OCI-LY3 (cell line): ENCODE measurements around the gene RAB34.

Experiments
- H2AFZ ChIP-seq: fragments of 200-600, 300-600 bp; shearing (Covaris generic); 2 replicates; pipeline ENCODE4 v1.6.0; 2014; ENCODE audit warnings: antibody characterized with exemption, low read depth, low read length
- H3K27ac ChIP-seq: fragments of 200-600, 300-600 bp; sonication (generic); 2 replicates; pipeline ENCODE4 v1.5.1; 2014; ENCODE audit warnings: mild to moderate bottlenecking, low read length, moderate library complexity, mixed read lengths
- H3K27me3 ChIP-seq: fragments of 200-600, 300-600 bp; sonication (generic); 2 replicates; pipeline ENCODE4 v1.6.1; 2014; ENCODE audit warnings: low read depth, low read length, mixed read lengths
- H3K36me3 ChIP-seq: fragments of 200-600, 300-600 bp; sonication (generic); replicated peaks from 2 replicates; pipeline ENCODE3; 2014; ENCODE audit warnings: low read depth, low read length, mixed read lengths
- H3K4me1 ChIP-seq: fragments of 300-600, 200-600 bp; sonication (generic); 2 replicates; pipeline ENCODE4 v1.6.1; 2014; ENCODE audit warnings: low read length, mixed read lengths
- H3K4me2 ChIP-seq: fragments of 200-600, 300-600 bp; sonication (generic); 2 replicates; pipeline ENCODE4 v1.6.1; 2014; ENCODE audit warnings: low read length, mixed read lengths
- H3K4me3 ChIP-seq: fragments of 300-600, 200-600 bp; sonication (generic); 2 replicates; pipeline ENCODE4 v1.5.1; 2014; ENCODE audit warnings: antibody characterized with exemption, mild to moderate bottlenecking, low read length, moderate library complexity
- H3K79me2 ChIP-seq: fragments of 300-600, 200-600 bp; shearing (Covaris generic); 2 replicates; pipeline ENCODE4 v1.6.1; 2014; ENCODE audit warnings: mild to moderate bottlenecking, low read length, mixed read lengths
- H3K9ac ChIP-seq: fragments of 300-600, 200-600 bp; shearing (Covaris generic); 2 replicates; pipeline ENCODE4 v1.6.0; 2014; ENCODE audit warnings: mild to moderate bottlenecking, low read length, moderate library complexity
- H3K9me3 ChIP-seq: fragments of 200-600, 300-600 bp; shearing (Covaris generic); 2 replicates; pipeline ENCODE4 v1.6.1; 2014; ENCODE audit warnings: low read length, mixed read lengths; ENCODE audit not compliant: insufficient read depth
- H4K20me1 ChIP-seq: fragments of 200-600, 300-600 bp; sonication (generic); 2 replicates; pipeline ENCODE4 v1.6.1; 2016; ENCODE audit warnings: low read length, mixed read lengths; ENCODE audit not compliant: insufficient read depth
- CTCF ChIP-seq: fragments of 200-600, 300-600 bp; sonication (generic); IDR thresholded peaks from 2 replicates; pipeline ENCODE4 v1.5.1; 2014; ENCODE audit warnings: antibody characterized with exemption, low read length, low read depth
- EZH2phosphoT487 ChIP-seq: fragments of 200-600 bp; shearing (Covaris generic); IDR thresholded peaks from 2 replicates; pipeline ENCODE4 v1.6.1; 2018; ENCODE audit warnings: antibody characterized with exemption, mixed run types, low read depth

The RAB34 gene

DNA sequence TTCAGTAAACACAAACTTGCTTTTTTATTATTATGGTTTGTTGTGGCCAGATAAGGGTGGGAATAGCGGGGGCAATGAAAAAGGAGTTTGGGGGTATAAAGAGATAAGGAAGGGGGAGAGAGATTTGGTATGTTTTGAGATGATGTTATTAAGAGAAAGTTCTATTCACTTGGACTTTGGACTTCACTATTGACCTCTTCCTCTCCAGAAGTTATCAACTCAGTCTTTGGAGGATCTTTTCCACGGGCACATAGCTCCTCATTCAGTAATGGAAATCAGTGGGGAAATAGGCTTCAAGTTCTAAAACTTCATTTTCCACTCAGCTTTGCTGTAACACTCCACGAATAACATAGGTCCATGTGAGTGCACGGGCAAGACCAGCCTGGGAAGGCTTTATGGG, 29.2 kb downstream of the RAB34 start:
- Histone ChIP-seq H3K79me2 (no peaks in the 10 kb centered on the region), H3K9me3 (no peaks in the 10 kb centered on the region), H3K4me1 (no peaks in the 10 kb centered on the region), H4K20me1 (no peaks in the 10 kb centered on the region), H3K4me3 (no peak overlapping the region), H3K27me3 (no peaks in the 10 kb centered on the region), H3K4me2 (no peak overlapping the region), H3K9ac (no peak overlapping the region), H3K27ac (no peak overlapping the region), H2AFZ (no peak overlapping the region), H3K36me3 (peaks cover 63% of the 10 kb centered on the region)
- no peak for TF ChIP-seq EZH2phosphoT487
- TF ChIP-seq CTCF, result no peak

DNA sequence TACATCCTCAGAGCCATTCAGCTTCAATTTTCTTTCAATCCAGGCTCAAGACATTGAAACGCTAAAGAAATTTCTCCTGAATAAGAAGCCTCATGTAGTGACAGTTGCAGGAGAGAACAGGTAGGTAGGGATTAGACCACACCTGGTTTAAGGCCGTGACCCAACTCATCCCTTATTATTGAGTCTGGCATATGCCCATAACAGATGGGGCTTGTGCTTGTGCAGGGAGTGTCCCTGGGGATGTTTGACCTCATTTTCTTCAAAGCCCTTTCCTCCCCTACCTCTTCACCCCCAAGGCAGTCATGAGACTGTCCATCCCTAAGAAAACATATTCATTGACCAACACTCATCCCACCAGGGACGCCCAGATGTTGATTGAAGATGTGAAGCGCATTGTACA, 31.4 kb downstream of the RAB34 start:
- Histone ChIP-seq H3K4me1 (no peaks in the 10 kb centered on the region), H4K20me1 (no peaks in the 10 kb centered on the region), H3K9me3 (no peaks in the 10 kb centered on the region), H2AFZ (no peak overlapping the region), H3K27me3 (no peaks in the 10 kb centered on the region), H3K4me3 (no peak overlapping the region), H3K4me2 (no peak overlapping the region), H3K27ac (no peak overlapping the region), H3K9ac (no peak overlapping the region), H3K79me2 (no peaks in the 10 kb centered on the region), H3K36me3 (peaks cover 81% of the 10 kb centered on the region)
- no peak for TF ChIP-seq EZH2phosphoT487
- TF ChIP-seq CTCF, result no peak

DNA sequence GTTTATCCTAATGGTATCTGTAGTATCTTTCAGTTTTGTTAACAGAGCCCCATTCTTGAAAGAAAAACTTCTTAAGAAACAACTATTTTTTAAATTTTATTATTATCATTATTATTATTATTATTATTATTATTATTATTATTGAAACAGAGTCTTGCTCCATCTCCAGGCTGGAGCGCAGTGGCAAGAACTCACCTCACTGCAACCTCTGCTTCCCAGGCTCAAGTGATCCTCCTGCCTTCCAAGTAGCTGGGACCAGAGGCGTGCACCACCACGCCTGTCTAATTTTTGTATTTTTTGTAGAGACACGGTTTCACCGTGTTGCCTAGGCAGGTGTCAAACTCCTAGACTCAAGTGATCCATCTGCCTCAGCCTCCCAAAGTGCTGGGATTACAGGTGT, 32.3 kb downstream of the RAB34 start:
- Histone ChIP-seq H3K4me3 (no peak overlapping the region), H3K27me3 (no peaks in the 10 kb centered on the region), H4K20me1 (no peaks in the 10 kb centered on the region), H3K27ac (no peak overlapping the region), H3K9me3 (no peaks in the 10 kb centered on the region), H3K36me3 (peaks cover 80% of the 10 kb centered on the region), H3K79me2 (no peaks in the 10 kb centered on the region), H2AFZ (no peak overlapping the region), H3K4me2 (no peak overlapping the region), H3K4me1 (no peaks in the 10 kb centered on the region), H3K9ac (no peak overlapping the region)
- no peak for TF ChIP-seq CTCF
- no peak for TF ChIP-seq EZH2phosphoT487

- Histone ChIP-seq H3K27me3 (no peaks in the 10 kb centered on the region), H4K20me1 (no peaks in the 10 kb centered on the region), H3K4me2 (no peak overlapping the region), H3K9ac (no peak overlapping the region), H3K4me1 (no peaks in the 10 kb centered on the region), H3K79me2 (no peaks in the 10 kb centered on the region), H3K27ac (no peak overlapping the region), H2AFZ (no peak overlapping the region), H3K36me3 (peaks cover 76% of the 10 kb centered on the region), H3K4me3 (no peak overlapping the region), H3K9me3 (no peaks in the 10 kb centered on the region)
- TF ChIP-seq CTCF (no peak), EZH2phosphoT487 (no peak)
Observed at GRCh38 chr17:28684963-28685362, 32.7 kb downstream of the RAB34 start.
